ENCODE measurements around the gene KLHL1. TPM values are rescaled to one million over a fixed set of nuclear protein-coding genes. Genes with fewer than 3 reads are reported as not detected.
A peak's percentile ranks its signal among the peaks of the same experiment; 100 is the strongest.
"Not testable (repeated sequence)": the region's sequence is repeated elsewhere in the genome, so short reads cannot be mapped to it uniquely, and the experiment has no call there.

Gene KLHL1
- total RNA-seq, result not detected
- long read RNA-seq, result 0 reads

- intact Hi-C loops (cut with DNase I), result no loop called here
- DNase-seq, result no peak
- ATAC-seq, result no peak
Observed at GRCh38 chr13:70108356-70109105, at the start of gene KLHL1. KLHL1 (minus strand) TSS chr13:70108452; CDS start chr13:70107699, 753 bp downstream.

- DNase-seq; ATAC-seq; intact Hi-C loops (cut with DNase I): not testable (repeated sequence)
Observed at GRCh38 chr13:70142658-70143057, 34.4 kb upstream of the KLHL1 start.

- ATAC-seq (no peak), DNase-seq (no peak)
- intact Hi-C loops (cut with DNase I), result no loop called here
Observed at GRCh38 chr13:70128098-70128497, 19.8 kb upstream of the KLHL1 start.

- ATAC-seq, result no peak
- DNase-seq, result no peak
- intact Hi-C loops (cut with DNase I), result no loop called here
Observed at GRCh38 chr13:70125693-70126092, 17.4 kb upstream of the KLHL1 start.

- intact Hi-C loops (cut with DNase I), result no loop called here
- ATAC-seq (no peak), DNase-seq (no peak)
Observed at GRCh38 chr13:70117338-70117905, 9.2 kb upstream of the KLHL1 start.

GRCh38 chr13:70107498-70108281 lies 562 bp downstream of the KLHL1 start, which contains the start of gene ATXN8OS:
ATXN8OS (plus strand) TSS chr13:70107826.
- ATAC-seq (no peak), DNase-seq (no peak)
- intact Hi-C loops (cut with DNase I), result no loop called here

- DNase-seq (no peak), ATAC-seq (no peak)
- intact Hi-C loops (cut with DNase I), result no loop called here
Observed at GRCh38 chr13:70107125-70107497, 1.1 kb downstream of the KLHL1 start.

GRCh38 chr13:70104481-70104880 lies 3.8 kb downstream of the KLHL1 start:
- DNase-seq, result no peak
- no peak for ATAC-seq
- intact Hi-C loops (cut with DNase I), result no loop called here

GRCh38 chr13:70098669-70099068 lies 9.6 kb downstream of the KLHL1 start:
- DNase-seq, result no peak
- intact Hi-C loops (cut with DNase I), result no loop called here
- ATAC-seq, result no peak

GRCh38 chr13:70090036-70090723 lies 18.1 kb downstream of the KLHL1 start:
- intact Hi-C loops (cut with DNase I), result no loop called here
- ATAC-seq (no peak), DNase-seq (no peak)

- ATAC-seq (no peak), DNase-seq (no peak)
- intact Hi-C loops (cut with DNase I), result no loop called here
Observed at GRCh38 chr13:70088926-70089325, 19.3 kb downstream of the KLHL1 start.

GRCh38 chr13:70087247-70087646 lies 21.0 kb downstream of the KLHL1 start:
- intact Hi-C loops (cut with DNase I), result no loop called here
- ATAC-seq (no peak), DNase-seq (no peak)

GRCh38 chr13:70080012-70080411 lies 28.2 kb downstream of the KLHL1 start:
- ATAC-seq (peak; percentile 95 to 98), DNase-seq (peak; percentile 32)
- intact Hi-C loops (cut with DNase I), result no loop called here

GRCh38 chr13:70054572-70054971 lies 53.7 kb downstream of the KLHL1 start:
- intact Hi-C loops (cut with DNase I), result no loop called here
- ATAC-seq, result no peak
- no peak for DNase-seq

- intact Hi-C loops (cut with DNase I), result no loop called here
- DNase-seq (no peak), ATAC-seq (no peak)
Observed at GRCh38 chr13:70051531-70051930, 56.7 kb downstream of the KLHL1 start.

- DNase-seq, result no peak
- intact Hi-C loops (cut with DNase I), result no loop called here
- no peak for ATAC-seq
Observed at GRCh38 chr13:70043685-70044084, 64.6 kb downstream of the KLHL1 start.

GRCh38 chr13:70042193-70042592 lies 66.1 kb downstream of the KLHL1 start:
- intact Hi-C loops (cut with DNase I), result no loop called here
- ATAC-seq (no peak), DNase-seq (no peak)

- intact Hi-C loops (cut with DNase I), result no loop called here
- DNase-seq (no peak), ATAC-seq (no peak)
Observed at GRCh38 chr13:70034286-70034685, 74.0 kb downstream of the KLHL1 start.

GRCh38 chr13:70027551-70027950 lies 80.7 kb downstream of the KLHL1 start:
- intact Hi-C loops (cut with DNase I), result no loop called here
- ATAC-seq (no peak), DNase-seq (no peak)

- intact Hi-C loops (cut with DNase I), result no loop called here
- no peak for DNase-seq
- no peak for ATAC-seq
Observed at GRCh38 chr13:70023516-70023915, 84.7 kb downstream of the KLHL1 start.

Data from left cardiac atrium (tissue), 4 donors.